Measurements from ENCODE around the gene LRRC46.

LRRC46 gene

DNA sequence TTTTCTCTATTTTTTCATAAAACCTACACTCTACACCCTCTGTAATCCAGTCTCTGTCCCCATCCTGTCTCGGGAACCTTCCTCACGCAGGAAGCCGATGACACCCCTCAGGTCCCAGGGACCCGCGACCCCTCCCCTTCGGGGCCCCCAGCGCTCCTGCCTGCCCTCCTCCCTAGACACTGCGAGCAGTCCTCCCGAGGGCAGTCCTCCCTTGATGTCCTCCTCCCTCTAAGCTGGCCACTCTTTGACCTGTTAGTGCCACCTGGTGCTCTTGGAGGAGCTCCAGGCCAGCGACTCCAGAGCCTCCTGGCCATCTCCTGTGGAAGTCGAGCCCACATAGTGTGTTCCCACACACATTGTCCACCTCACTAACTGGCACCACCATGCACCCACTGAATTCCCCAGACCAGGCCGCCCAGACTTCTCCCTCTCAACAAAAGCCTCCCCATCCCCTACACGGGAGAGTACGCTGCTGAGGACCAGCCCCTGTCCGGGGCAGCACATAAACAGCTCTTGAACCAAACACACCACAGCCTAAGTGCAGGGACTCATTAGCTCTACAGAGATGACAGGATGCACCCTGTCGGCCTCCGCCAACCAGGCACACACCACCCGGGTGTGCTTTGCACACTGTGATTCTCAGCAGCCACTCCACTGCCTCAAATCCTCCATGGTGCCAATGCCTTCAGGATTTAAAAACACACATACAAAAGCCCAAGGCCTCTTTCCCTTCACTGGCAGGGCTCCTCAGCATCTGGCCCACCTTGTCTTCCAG is 19.1 kb upstream of the LRRC46 start:
- DNase-seq (ENCODE audit: low spot score): no peak
- TF ChIP-seq, protein P1, sequence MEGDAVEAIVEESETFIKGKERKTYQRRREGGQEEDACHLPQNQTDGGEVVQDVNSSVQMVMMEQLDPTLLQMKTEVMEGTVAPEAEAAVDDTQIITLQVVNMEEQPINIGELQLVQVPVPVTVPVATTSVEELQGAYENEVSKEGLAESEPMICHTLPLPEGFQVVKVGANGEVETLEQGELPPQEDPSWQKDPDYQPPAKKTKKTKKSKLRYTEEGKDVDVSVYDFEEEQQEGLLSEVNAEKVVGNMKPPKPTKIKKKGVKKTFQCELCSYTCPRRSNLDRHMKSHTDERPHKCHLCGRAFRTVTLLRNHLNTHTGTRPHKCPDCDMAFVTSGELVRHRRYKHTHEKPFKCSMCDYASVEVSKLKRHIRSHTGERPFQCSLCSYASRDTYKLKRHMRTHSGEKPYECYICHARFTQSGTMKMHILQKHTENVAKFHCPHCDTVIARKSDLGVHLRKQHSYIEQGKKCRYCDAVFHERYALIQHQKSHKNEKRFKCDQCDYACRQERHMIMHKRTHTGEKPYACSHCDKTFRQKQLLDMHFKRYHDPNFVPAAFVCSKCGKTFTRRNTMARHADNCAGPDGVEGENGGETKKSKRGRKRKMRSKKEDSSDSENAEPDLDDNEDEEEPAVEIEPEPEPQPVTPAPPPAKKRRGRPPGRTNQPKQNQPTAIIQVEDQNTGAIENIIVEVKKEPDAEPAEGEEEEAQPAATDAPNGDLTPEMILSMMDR (IDR thresholded peaks at IDR 0.05; ENCODE audit: borderline replicate concordance, control extremely low read depth, extremely low read depth, insufficient read depth, missing control alignments): no peak
- in situ Hi-C loops (cut with MboI; ENCODE audit: low sequenced_read_pairs, unreplicated experiment): no loop called here

DNA sequence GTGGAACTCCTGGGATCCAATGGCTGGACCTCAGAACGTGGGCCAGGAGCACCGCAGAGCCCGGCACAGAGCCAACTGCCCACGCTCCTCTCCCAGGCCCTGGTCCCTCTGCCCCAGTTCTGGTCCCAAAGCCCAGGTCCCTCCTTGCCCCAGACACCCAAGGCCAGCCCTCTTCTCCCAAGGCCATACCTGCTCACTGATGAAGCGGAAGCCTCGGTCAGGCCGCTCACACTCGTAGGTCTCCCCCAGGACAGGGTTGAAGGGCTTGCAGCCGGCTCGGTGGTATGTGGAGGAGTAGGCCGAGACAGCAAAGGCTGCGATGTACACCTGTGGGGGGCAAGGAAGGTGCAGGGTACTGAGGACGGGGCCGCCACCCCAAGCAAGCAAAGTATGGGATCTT is 18.4 kb upstream of the LRRC46 start:
- DNase-seq (ENCODE audit: low spot score): no peak
- TF ChIP-seq, protein P1 (IDR thresholded peaks at IDR 0.05; ENCODE audit: borderline replicate concordance, control extremely low read depth, extremely low read depth, insufficient read depth, missing control alignments): no peak
- in situ Hi-C loops (cut with MboI; ENCODE audit: low sequenced_read_pairs, unreplicated experiment): no loop called here

DNA sequence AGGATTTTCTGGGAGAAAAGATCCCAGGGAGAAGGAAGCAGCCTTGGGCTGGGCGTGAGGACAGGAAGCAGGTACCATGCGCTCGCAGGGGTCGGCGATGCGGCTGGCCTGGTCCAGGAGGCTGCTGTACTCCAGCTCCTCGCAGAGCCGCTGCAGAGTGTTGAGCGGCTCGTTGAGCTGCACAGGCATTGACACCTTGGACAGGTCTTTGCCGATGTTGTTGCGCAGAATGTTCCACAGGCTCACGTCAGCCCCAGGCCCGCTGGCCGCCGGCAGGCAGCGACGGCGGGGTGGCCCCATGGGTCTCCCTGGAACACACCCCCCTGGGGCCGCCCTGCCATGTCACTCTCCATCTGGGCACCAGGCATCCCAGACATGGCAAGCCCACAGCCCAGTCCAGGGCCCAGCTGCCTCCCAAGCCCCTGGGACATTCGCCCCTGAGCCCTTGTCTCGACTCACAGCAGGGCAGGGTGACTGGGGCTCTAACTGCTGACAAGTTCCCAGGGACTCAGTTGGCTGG is 17.9 kb upstream of the LRRC46 start:
- in situ Hi-C loops (cut with MboI; ENCODE audit: low sequenced_read_pairs, unreplicated experiment): no loop called here
- DNase-seq (ENCODE audit: low spot score): no peak
- TF ChIP-seq, protein P1 (IDR thresholded peaks at IDR 0.05; ENCODE audit: borderline replicate concordance, control extremely low read depth, extremely low read depth, insufficient read depth, missing control alignments): no peak

DNA sequence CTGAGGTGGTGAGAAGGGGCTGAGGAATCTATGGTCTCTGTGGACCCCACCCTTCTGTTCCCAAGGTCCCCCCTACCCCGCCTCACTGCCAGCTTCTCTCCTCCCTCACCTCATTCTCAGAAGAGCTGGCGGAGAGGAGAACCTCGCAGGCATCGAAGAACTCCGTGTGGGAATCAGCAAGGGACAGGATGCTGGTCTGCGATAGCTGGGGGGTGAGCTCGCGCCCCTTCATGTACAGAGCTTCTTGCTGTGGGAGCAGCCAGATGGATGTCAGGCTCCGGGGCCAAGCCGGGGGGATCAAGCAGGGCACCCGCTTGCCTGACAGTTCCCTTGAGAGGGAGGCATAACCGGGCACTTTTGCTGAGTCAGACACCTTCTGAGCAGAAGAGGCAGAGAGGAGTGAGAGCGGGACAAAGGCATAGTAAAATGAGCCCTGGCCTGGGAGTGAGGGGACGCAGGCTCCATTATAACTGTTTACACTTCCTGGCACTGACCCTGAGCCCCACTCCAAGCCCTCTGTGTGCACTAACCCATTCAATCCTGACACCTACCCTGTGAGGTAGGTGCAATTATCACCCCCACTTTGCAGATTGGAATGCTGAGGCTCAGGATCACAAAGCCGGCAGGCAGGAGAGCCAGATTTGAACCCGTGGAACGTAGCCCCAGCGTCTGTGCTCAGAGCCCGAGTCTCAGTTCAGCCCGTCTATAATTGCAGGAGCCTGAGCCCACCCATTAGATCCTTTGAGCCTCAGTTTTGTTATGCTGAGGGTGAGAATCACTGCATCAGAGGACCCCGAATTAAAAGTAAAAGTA is 16.2 kb upstream of the LRRC46 start:
- in situ Hi-C loops (cut with MboI; ENCODE audit: low sequenced_read_pairs, unreplicated experiment): no loop called here
- TF ChIP-seq, protein P1 (IDR thresholded peaks at IDR 0.05; ENCODE audit: borderline replicate concordance, control extremely low read depth, extremely low read depth, insufficient read depth, missing control alignments): no peak
- DNase-seq (ENCODE audit: low spot score): no peak

DNA sequence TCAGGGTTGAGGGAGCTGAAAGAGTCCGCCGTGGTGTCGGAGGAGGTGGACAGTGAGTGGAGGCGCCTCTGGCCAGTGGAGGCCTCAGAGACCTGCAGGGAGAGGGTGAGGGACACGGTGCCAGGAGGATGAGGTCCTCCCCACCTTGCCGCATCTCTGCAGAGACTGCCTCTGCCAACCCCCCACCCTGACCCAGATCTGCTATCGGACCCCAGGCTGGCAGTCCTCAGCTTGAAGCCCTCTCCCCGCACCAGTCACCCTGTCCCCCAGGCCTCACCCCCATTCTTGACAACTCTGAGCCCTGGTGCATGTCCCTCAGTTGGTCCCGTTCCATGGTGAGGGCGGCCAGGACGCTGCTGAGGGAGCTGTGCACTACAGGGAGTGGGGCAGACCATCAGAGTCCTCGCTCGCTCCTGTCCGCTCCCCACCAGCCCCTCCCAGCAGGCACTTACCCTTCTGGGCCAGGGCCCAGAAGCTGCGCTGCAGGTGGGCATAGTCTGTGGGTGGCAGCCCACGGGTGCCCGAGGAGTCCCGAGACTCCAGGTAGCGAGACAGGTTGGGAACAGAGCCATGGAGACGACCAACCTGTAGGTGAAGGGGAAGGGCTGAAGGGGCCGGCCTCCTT is 15.2 kb upstream of the LRRC46 start:
- no peak for DNase-seq (ENCODE audit: low spot score)

DNA sequence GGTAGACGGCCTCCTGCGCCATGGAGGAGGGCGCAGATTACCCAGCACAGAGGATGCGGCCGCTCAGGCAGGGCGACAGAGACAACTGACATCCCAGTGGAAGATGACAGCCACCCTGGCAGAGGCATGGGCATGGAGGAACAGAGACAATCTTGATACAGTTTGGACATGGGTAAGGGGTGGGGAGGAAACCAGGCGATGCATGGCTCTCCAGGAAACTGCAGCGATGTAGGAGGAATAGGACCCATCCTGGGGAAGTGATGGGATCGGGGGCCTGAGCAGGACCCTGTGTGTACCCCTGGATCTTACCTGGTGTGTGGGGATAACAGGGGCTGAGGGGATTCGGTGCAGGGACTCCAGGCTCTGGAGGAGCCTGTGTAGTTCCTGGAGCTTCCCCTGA is 14.5 kb upstream of the LRRC46 start:
- TF ChIP-seq, protein P1 (IDR thresholded peaks at IDR 0.05; ENCODE audit: borderline replicate concordance, control extremely low read depth, extremely low read depth, insufficient read depth, missing control alignments): no peak
- no peak for DNase-seq (ENCODE audit: low spot score)
- in situ Hi-C loops (cut with MboI; ENCODE audit: low sequenced_read_pairs, unreplicated experiment): no loop called here

More for the DNA sequence above, 15.2 kb upstream of the LRRC46 start:
- TF ChIP-seq, protein P1 (IDR thresholded peaks at IDR 0.05; ENCODE audit: borderline replicate concordance, control extremely low read depth, extremely low read depth, insufficient read depth, missing control alignments): no peak
- in situ Hi-C loops (cut with MboI; ENCODE audit: low sequenced_read_pairs, unreplicated experiment): no loop called here

All from GM13976 (cell line).